Lung (tissue), 12 donors: ENCODE measurements around the gene GGA1. TPM values are rescaled to one million over a fixed set of nuclear protein-coding genes. Genes with fewer than 3 reads are reported as not detected.

ENCODE experiments used
- ATAC-seq: fragments of 200-7000 bp; cut with Tn5 transposase; one replicate; pipeline ENCODE4 v1.9.1; 2020; ENCODE audit warnings: moderate number of reproducible peaks; ENCODE audit not compliant: insufficient read depth, low FRiP score
- DNase-seq, 3 donors: peaks; one replicate each; pipeline ENCODE4 v3.0.0-alpha.2; 2013 to 2017
- H3K27ac ChIP-seq, 2 donors: one replicate each; pipeline ENCODE4 v1.5.1; 2013; ENCODE audit warnings: mild to moderate bottlenecking in 2 of 2, moderate library complexity in 2 of 2, control low read depth in 1 of 2, inconsistent platforms in 1 of 2, low read depth in 1 of 2, low read length in 1 of 2
- H3K27me3 ChIP-seq, 3 donors: one replicate each; pipeline ENCODE4 v1.5.1; 2013; ENCODE audit warnings: low read length in 2 of 3; ENCODE audit not compliant: control insufficient read depth in 3 of 3, insufficient read depth in 3 of 3
- H3K36me3 ChIP-seq, 4 donors: one replicate each; pipeline ENCODE4 v1.5.1; 2013; ENCODE audit warnings: low read length in 4 of 4, mild to moderate bottlenecking in 1 of 4, moderate library complexity in 1 of 4; ENCODE audit not compliant: control insufficient read depth in 4 of 4, insufficient read depth in 4 of 4
- H3K4me1 ChIP-seq, 5 donors: one replicate each; pipeline ENCODE4 v1.5.1; 2013; ENCODE audit warnings: low read length in 5 of 5, mild to moderate bottlenecking in 2 of 5, moderate library complexity in 1 of 5; ENCODE audit not compliant: control insufficient read depth in 5 of 5, insufficient read depth in 5 of 5
- H3K4me3 ChIP-seq: one replicate; pipeline ENCODE4 v1.5.1; 2013; ENCODE audit warnings: mild to moderate bottlenecking, control low read depth, moderate library complexity
- H3K9ac ChIP-seq, 2 donors: one replicate each; pipeline ENCODE4 v1.5.1; 2013; ENCODE audit warnings: low read length in 2 of 2, control low read depth in 1 of 2; ENCODE audit not compliant: insufficient read depth in 1 of 2
- H3K9me3 ChIP-seq, 4 donors: one replicate each; pipeline ENCODE4 v1.5.1; 2013; ENCODE audit warnings: low read length in 3 of 4, mild to moderate bottlenecking in 1 of 4, moderate library complexity in 1 of 4; ENCODE audit not compliant: control insufficient read depth in 4 of 4, insufficient read depth in 3 of 4
- CTCF ChIP-seq: IDR thresholded peaks from 2 replicates; pipeline ENCODE4 v1.5.1; 2012; ENCODE audit warnings: mild to moderate bottlenecking; ENCODE audit errors: control extremely low read depth, extremely low read depth
- WGBS, 2 donors: extraction: QIAGEN DNeasy Blood & Tissue Kit; methylation state at CpG; one replicate each; pipeline ENCODE4 v1.1.7; 2013; 5-methylcytosine and 5-hydroxymethylcytosine counted together
- polyA plus RNA-seq, 2 donors: library from polyadenylated mRNA; stranded (reverse); fragments of 200-250 nt; gene quantifications; one replicate each; pipeline ENCODE4 v1.2.1, GENCODE V29; 2013
- total RNA-seq, 2 donors: library from RNA; depleted of rRNA in 1 of 2; stranded (reverse); fragments of >200 nt in 1 of 2; gene quantifications; one replicate each; pipeline ENCODE4 v1.2.1, GENCODE V29; 2014 to 2021
- donor health status: control.
- donor health status: control.
- donor health status: Bipolar disorder and iron deficiency.
- donor health status: healthy.
- donor health status: DM: yes; HTN: yes; CAD: no.

Gene GGA1
- total and polyA plus RNA-seq, 4 donors = 51.5 to 72.4 (median 57.5) TPM

GRCh38 chr22:37630839-37631435 lies 22.3 kb downstream of the GGA1 start:
- ATAC-seq (no peak), DNase-seq (no peak)
- H3K27ac ChIP-seq = no peak overlapping the region
- H3K9ac ChIP-seq = no peak overlapping the region
- H3K27me3 ChIP-seq = no peaks in the 10 kb centered on the region
- H3K4me3 ChIP-seq = no peak overlapping the region
- 96 to 99% methylated on average over 9 of the region's 9 CpGs for WGBS, 2 donors
- peaks cover 0 to 39% (median 16%) of the 10 kb centered on the region in 4 donors for H3K36me3 ChIP-seq
- no peak for TF ChIP-seq CTCF
- peaks cover 7 to 45% (median 23%) of the 10 kb centered on the region in 5 donors for H3K4me1 ChIP-seq
- no peaks in the 10 kb centered on the region for H3K9me3 ChIP-seq

GRCh38 chr22:37631448-37632173 lies 23.0 kb downstream of the GGA1 start:
- no peaks in the 10 kb centered on the region for H3K9me3 ChIP-seq
- peak in 1 of 3 donors; percentile 46 for DNase-seq
- no peaks in the 10 kb centered on the region for H3K27me3 ChIP-seq
- peak overlapping the region in 1 of 2 donors; percentile 55 for H3K27ac ChIP-seq
- WGBS, 2 donors = 81 to 84% methylated on average over 19 of the region's 19 CpGs
- peaks cover 7 to 49% (median 23%) of the 10 kb centered on the region in 5 donors for H3K4me1 ChIP-seq
- no peak for ATAC-seq
- no peak for TF ChIP-seq CTCF
- peaks cover 0 to 39% (median 16%) of the 10 kb centered on the region in 4 donors for H3K36me3 ChIP-seq
- H3K4me3 ChIP-seq = no peak overlapping the region
- peak overlapping the region in 1 of 2 donors; percentile 13 for H3K9ac ChIP-seq

GRCh38 chr22:37632174-37633088 lies 23.8 kb downstream of the GGA1 start:
- peak overlapping the region; percentile 55 to 63 for H3K27ac ChIP-seq
- no peak overlapping the region for H3K4me3 ChIP-seq

More at GRCh38 chr22:37632174-37633088, 23.8 kb downstream of the GGA1 start:
- 75 to 77% methylated on average over 14 of the region's 14 CpGs for WGBS, 2 donors
- Histone ChIP-seq H3K36me3 (peaks cover 0 to 38% (median 16%) of the 10 kb centered on the region in 4 donors), H3K4me1 (peaks cover 7 to 55% (median 29%) of the 10 kb centered on the region in 5 donors), H3K9me3 (no peaks in the 10 kb centered on the region), H3K27me3 (no peaks in the 10 kb centered on the region), H3K9ac (no peak overlapping the region)
- TF ChIP-seq CTCF = no peak
- no peak for DNase-seq
- no peak for ATAC-seq
